ENCODE measurements around the gene ACOD1.
A peak's percentile ranks its signal among the peaks of the same experiment; 100 is the strongest.

ACOD1 gene

DNA sequence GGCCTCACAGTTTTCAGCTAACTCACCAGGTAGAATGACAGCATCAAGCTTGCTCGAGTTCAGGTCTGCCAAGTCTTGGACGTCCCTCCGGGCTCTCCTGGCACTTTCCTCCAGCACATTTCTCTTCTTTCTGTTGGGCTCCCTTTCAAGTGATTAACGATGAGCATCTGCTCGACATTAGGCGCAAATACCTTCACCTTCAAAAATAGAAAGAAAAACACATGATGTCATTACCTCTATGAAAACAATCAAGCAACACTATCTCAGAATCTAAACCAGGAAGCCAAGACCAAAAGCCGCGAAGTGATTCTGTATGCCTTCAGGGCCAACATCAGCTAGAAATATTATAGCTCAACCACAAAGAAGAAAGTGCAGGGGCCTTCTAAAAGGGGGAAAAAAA lies 28.2 kb downstream of the ACOD1 start:
- no peak for DNase-seq
- in situ Hi-C loops (cut with HindIII; ENCODE audit: low pct_ligation_motif_present, low pct_unique_long_range_greater_than_20kb, low sequenced_read_pairs): no loop called here

GRCh38 chr13:76976929-76977328 lies 28.6 kb downstream of the ACOD1 start:
- DNase-seq: no peak
- in situ Hi-C loops (cut with HindIII; ENCODE audit: low pct_ligation_motif_present, low pct_unique_long_range_greater_than_20kb, low sequenced_read_pairs): no loop called here

DNA sequence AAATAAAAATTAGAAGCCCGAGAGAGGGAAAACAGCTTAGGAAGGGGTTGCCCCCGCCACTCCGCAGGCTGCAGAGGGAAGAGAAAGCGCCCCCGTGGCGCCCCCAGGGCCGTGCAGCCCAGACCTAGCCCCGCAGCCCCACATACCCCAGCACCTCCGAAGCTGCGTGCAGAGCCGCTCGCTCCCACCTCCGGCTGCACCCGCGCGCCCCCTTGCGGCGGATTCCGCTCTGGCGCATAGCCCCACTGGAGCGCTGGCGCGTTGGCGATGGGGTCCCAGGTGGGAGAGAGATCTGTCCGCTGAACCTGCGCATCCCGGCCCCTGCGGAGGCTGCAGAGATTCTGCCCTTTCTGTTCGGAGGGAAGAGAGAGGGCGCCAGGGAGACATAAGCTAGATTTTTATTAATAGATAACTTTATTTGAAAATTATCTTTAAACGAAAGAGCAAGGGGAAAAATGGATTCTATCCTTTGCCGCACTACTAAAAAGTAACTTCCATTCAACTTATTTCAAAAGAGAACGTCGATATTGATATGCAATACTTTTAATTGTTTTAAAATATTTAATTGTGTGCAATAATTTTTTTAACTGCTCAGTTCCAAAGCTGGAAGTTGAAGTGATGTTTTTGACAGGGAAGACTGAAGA lies 31.9 kb downstream of the ACOD1 start:
- in situ Hi-C loops (cut with HindIII; ENCODE audit: low pct_ligation_motif_present, low pct_unique_long_range_greater_than_20kb, low sequenced_read_pairs): no loop called here
- DNase-seq: peak; percentile 55

- no peak for DNase-seq
- in situ Hi-C loops (cut with HindIII; ENCODE audit: low pct_ligation_motif_present, low pct_unique_long_range_greater_than_20kb, low sequenced_read_pairs): no loop called here
Measured at GRCh38 chr13:76982061-76982460, 33.8 kb downstream of the ACOD1 start.

DNA sequence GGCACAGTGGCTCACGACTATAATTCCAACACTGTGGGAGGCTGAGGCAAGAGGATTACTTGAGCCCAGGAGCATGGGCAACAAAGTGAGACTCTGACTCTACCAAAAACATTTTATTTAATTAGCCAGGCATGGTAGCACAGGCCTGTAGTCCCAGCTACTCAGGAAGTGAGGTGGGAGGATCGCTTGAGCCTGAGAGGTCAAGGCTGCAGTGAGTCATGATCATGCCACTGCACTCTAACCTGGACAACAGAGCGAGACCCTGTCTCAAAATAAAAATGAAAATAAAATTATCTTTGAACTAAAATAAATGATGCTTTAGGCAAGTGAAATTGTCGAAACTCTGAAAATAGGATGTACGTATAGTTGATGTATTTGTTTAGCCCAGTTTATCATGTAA lies 35.4 kb downstream of the ACOD1 start:
- no peak for DNase-seq
- in situ Hi-C loops (cut with HindIII; ENCODE audit: low pct_ligation_motif_present, low pct_unique_long_range_greater_than_20kb, low sequenced_read_pairs): no loop called here

DNA sequence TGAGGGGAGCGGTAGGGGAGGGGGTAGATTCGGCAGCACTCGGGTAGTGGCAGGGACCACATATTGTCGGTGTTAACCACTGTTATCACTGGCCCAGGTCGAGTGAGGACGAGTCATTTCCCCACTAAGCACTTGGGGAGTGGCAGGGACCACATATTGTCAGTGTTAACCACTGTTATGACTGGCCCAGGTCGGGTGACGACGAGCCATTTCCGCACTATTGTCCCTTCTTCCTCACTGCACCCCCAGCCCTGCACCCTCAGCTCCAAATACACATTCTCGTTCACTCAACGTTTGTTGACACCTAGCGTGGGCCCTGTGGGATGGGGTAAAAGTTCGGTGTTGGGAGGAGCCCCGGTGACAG lies 43.1 kb downstream of the ACOD1 start:
- in situ Hi-C loops (cut with HindIII; ENCODE audit: low pct_ligation_motif_present, low pct_unique_long_range_greater_than_20kb, low sequenced_read_pairs): no loop called here
- DNase-seq: no peak

DNA sequence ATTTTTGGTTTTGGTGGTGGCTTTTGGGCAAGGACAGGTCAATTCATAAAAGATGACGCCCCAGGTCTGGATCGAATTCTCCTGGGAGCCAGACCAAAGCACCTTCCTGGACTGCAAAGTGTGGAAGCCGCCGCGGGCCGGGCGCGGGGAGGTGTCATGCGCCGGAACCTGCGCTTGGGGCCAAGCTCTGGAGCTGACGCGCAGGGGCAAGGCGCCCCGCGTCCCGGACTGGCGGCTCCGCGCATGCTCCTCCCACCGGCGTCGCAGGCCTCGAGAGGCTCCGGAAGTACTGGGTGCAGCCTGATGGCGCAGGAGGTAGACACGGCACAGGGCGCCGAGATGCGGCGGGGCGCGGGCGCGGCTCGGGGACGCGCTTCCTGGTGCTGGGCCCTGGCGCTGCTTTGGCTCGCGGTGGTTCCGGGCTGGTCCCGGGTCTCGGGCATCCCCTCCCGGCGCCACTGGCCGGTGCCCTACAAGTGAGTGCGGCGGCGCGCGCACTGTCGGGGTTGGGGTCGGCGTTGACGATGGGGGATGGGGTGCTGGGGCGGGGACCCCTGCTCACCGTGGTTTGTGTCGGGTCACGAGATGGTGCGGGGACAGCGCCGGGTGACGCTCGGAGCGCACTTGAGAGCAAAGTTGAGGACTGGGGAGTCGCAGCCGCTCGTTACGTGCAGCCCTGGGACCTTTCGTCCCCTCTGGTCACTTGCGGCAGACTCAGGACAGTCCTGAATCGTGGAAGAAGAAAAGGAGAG lies 43.7 kb downstream of the ACOD1 start, which contains the start of gene CLN5:
Gene CLN5 (plus strand): TSS at position 286 of the 752 bp plus-strand sequence. CDS start 18 bp downstream, at position 304.
- in situ Hi-C loops (cut with HindIII; ENCODE audit: low pct_ligation_motif_present, low pct_unique_long_range_greater_than_20kb, low sequenced_read_pairs): no loop called here
- DNase-seq: peak; percentile 91

- in situ Hi-C loops (cut with HindIII; ENCODE audit: low pct_ligation_motif_present, low pct_unique_long_range_greater_than_20kb, low sequenced_read_pairs): no loop called here
- DNase-seq: peak; percentile 11
Measured at GRCh38 chr13:76992548-76993001, 44.3 kb downstream of the ACOD1 start.

DNA sequence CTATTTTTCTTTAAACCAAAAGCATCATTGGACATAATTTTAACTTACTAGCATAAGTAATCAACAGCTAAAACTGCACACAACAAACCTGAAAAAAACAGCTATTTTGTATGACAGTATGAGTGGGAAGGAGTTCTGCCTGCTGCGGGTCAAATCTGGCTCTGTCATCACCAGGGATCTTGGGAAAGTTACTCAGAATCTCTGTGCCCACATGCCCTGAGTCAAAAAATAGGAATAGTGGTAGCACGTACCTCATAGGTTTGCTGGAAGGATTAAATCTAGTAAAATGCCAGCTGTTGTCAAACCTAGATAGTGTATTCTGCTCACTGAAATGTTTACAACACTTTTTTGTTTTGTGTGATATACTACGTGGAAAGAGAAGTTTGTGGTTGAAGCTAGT lies 44.7 kb downstream of the ACOD1 start:
- no peak for DNase-seq
- in situ Hi-C loops (cut with HindIII; ENCODE audit: low pct_ligation_motif_present, low pct_unique_long_range_greater_than_20kb, low sequenced_read_pairs): no loop called here

DNA sequence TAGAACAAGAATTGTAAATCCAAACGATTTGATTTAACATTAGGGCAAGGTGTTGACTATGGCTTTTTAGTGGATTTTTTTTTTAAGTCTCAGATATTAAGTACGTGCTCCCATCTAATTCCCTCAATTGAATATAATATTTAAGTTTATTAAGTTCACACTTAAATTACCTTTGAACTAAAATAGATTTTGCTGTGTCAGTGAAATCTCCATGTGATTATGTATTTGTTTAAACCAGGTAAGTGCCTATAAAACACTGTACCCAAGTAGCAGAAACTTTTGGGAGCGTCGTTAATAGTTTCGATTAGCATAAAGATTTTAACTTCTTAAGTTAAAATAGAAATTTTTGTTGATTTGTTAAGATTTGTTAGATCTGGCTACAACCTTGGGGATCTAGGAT lies 45.2 kb downstream of the ACOD1 start:
- in situ Hi-C loops (cut with HindIII; ENCODE audit: low pct_ligation_motif_present, low pct_unique_long_range_greater_than_20kb, low sequenced_read_pairs): no loop called here
- DNase-seq: no peak

- no peak for DNase-seq
- in situ Hi-C loops (cut with HindIII; ENCODE audit: low pct_ligation_motif_present, low pct_unique_long_range_greater_than_20kb, low sequenced_read_pairs): no loop called here
Measured at GRCh38 chr13:76994281-76994680, 46.0 kb downstream of the ACOD1 start.

DNA sequence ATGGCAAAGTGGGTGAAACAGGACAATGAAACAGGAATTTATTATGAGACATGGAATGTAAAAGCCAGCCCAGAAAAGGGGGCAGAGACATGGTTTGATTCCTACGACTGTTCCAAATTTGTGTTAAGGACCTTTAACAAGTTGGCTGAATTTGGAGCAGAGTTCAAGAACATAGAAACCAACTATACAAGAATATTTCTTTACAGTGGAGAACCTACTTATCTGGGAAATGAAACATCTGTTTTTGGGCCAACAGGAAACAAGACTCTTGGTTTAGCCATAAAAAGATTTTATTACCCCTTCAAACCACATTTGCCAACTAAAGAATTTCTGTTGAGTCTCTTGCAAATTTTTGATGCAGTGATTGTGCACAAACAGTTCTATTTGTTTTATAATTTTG lies 52.2 kb downstream of the ACOD1 start:
- DNase-seq: no peak
- in situ Hi-C loops (cut with HindIII; ENCODE audit: low pct_ligation_motif_present, low pct_unique_long_range_greater_than_20kb, low sequenced_read_pairs): no loop called here

GRCh38 chr13:77001540-77001939 lies 53.2 kb downstream of the ACOD1 start:
- in situ Hi-C loops (cut with HindIII; ENCODE audit: low pct_ligation_motif_present, low pct_unique_long_range_greater_than_20kb, low sequenced_read_pairs): no loop called here
- no peak for DNase-seq

DNA sequence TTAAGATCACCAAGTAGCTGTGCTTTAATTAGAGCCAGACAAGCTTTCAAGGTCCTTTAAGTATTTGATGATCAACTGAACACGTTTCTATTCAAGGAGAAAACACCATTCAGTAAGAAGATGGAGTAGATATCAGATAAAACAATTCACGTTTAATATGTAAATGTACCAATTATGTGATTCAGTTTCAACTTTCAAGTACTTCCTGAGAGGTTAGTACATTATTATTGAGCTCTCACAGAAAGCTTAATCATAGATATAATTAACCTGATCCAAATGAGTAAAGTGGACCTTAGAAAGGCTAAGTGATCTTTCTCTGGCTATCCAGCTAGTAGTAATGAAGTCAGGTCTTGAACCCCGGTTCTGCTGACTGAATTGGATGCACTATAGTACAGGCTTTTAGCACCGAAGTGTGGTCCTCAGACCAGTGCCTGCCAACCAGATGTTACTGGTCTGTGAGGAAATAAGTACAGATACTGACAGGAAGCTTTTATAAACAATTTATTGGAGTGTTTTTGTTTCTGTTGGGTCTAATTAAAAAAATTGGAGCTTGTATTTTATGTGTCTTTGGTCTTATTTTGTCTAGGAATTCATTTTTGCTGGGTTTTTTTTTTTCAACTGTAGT lies 53.8 kb downstream of the ACOD1 start:
- in situ Hi-C loops (cut with HindIII; ENCODE audit: low pct_ligation_motif_present, low pct_unique_long_range_greater_than_20kb, low sequenced_read_pairs): no loop called here
- no peak for DNase-seq

DNA sequence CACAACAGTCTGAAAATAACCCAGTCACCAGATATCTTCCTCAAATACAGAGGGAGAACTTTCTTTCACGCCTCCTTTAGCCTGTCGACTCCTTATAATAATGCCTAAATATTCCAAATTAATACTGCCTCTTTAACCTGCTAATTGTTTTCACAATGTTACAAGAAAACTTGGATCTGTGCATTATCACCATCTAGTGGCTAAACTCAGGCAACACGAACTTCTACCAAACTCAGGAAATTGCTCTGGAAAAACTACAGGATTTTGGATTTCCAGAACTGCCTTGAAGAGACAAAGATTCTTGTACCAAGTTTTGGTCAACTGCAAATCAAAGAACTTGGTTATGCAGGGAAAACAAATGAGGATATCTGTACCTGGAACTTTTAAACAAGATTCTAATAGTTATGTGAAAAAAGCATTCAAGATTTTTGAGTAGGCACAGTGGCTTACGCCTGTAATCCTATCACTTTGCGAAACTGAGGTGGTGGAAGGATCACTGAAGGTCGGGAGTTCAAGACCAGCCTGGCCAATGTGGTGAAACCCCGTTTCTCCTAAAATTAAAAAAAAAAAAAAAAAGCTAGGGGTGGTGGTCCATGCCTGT lies 54.4 kb downstream of the ACOD1 start:
- DNase-seq: peak; percentile 35
- in situ Hi-C loops (cut with HindIII; ENCODE audit: low pct_ligation_motif_present, low pct_unique_long_range_greater_than_20kb, low sequenced_read_pairs): no loop called here
